Keratinocyte (primary cell): ENCODE measurements around the gene USP53. TPM values are rescaled to one million over a fixed set of nuclear protein-coding genes. Genes with fewer than 3 reads are reported as not detected.

Experiments used
- DNase-seq: peaks from one replicate; pipeline ENCODE4 v3.0.0-alpha.2; 2011; ENCODE audit warnings: low read depth, missing footprints, low spot score
- FAIRE-seq: peaks from 2 replicates; lab custom pipeline; 2011; peaks lifted over from hg19 to GRCh38; lab: Jason Lieb, UNC
- H2AFZ ChIP-seq: 2 replicates; pipeline ENCODE4 v1.6.0; 2012; ENCODE audit warnings: low read length, control low read depth, inconsistent platforms; ENCODE audit not compliant: control insufficient read depth
- H3K27ac ChIP-seq: 2 replicates; pipeline ENCODE4 v1.5.1; 2011; ENCODE audit warnings: low read length; ENCODE audit not compliant: control insufficient read depth, insufficient read depth
- H3K27me3 ChIP-seq: 3 replicates; pipeline ENCODE4 v1.6.0; 2011; ENCODE audit warnings: low read length; ENCODE audit not compliant: control insufficient read depth, insufficient read depth; ENCODE audit errors: extremely low read depth
- H3K36me3 ChIP-seq, 2 experiments: 2 replicates in 1 of 2; 3 replicates in 1 of 2; pipeline ENCODE4 v1.5.1; 2011; ENCODE audit warnings: low read length in 2 of 2, mild to moderate bottlenecking in 1 of 2; ENCODE audit not compliant: control insufficient read depth in 2 of 2, insufficient read depth in 2 of 2; ENCODE audit errors: extremely low read depth in 1 of 2
- H3K4me1 ChIP-seq: 3 replicates; pipeline ENCODE4 v1.5.1; 2011; ENCODE audit warnings: low read length; ENCODE audit not compliant: control insufficient read depth, insufficient read depth; ENCODE audit errors: extremely low read depth
- H3K4me2 ChIP-seq: 3 replicates; pipeline ENCODE4 v1.6.0; 2011; ENCODE audit warnings: low read depth, low read length; ENCODE audit not compliant: control insufficient read depth, insufficient read depth; ENCODE audit errors: extremely low read depth
- H3K4me3 ChIP-seq, 3 experiments: fragments of 200-600 bp in 1 of 3; sonication (generic) in 1 of 3; 2 replicates in 2 of 3; 3 replicates in 1 of 3; pipeline ENCODE4 v1.5.1; 2011 to 2016; ENCODE audit warnings: low read length in 3 of 3, mild to moderate bottlenecking in 3 of 3, control low read depth in 2 of 3, inconsistent platforms in 1 of 3, low read depth in 1 of 3, mixed read lengths in 1 of 3, mixed run types in 1 of 3, moderate library complexity in 1 of 3; ENCODE audit not compliant: control insufficient read depth in 2 of 3, insufficient read depth in 2 of 3; ENCODE audit errors: extremely low read depth in 1 of 3
- H3K79me2 ChIP-seq: 2 replicates; pipeline ENCODE4 v1.6.0; 2012; ENCODE audit warnings: low read length; ENCODE audit not compliant: control insufficient read depth, insufficient read depth
- H3K9ac ChIP-seq: 3 replicates; pipeline ENCODE4 v1.6.0; 2011; ENCODE audit warnings: low read length; ENCODE audit not compliant: control insufficient read depth, insufficient read depth; ENCODE audit errors: extremely low read depth
- H3K9me1 ChIP-seq: 3 replicates; pipeline ENCODE4 v1.6.0; 2011; ENCODE audit warnings: low read length; ENCODE audit not compliant: control insufficient read depth, insufficient read depth; ENCODE audit errors: extremely low read depth
- H3K9me3 ChIP-seq: 2 replicates; pipeline ENCODE4 v1.5.1; 2012; ENCODE audit warnings: low read depth, low read length; ENCODE audit not compliant: control insufficient read depth
- H4K20me1 ChIP-seq: 3 replicates; pipeline ENCODE4 v1.6.0; 2011; ENCODE audit warnings: low read length; ENCODE audit not compliant: control insufficient read depth, insufficient read depth; ENCODE audit errors: extremely low read depth
- CTCF ChIP-seq, 3 experiments: IDR thresholded peaks in 1 of 3; conservative IDR thresholded peaks in 1 of 3; optimal IDR thresholded peaks in 1 of 3; 2 replicates in 2 of 3; 3 replicates in 1 of 3; pipeline versions ENCODE3 to v1.5.1; 2011; ENCODE audit warnings: low read length in 3 of 3, mild to moderate bottlenecking in 3 of 3, moderate library complexity in 2 of 3, control low read depth in 1 of 3, inconsistent platforms in 1 of 3; ENCODE audit not compliant: insufficient read depth in 2 of 3; ENCODE audit errors: extremely low read depth in 1 of 3
- EZH2 ChIP-seq: IDR thresholded peaks from one replicate; pipeline ENCODE4 v1.6.1; 2012; ENCODE audit warnings: inconsistent platforms, mild to moderate bottlenecking, low read length, moderate library complexity
- dilution Hi-C: fragments of 300-500 bp; cut with MboI; formaldehyde crosslinking; loops from one replicate; pipeline ENCODE4 v1.7.0; 2020; ENCODE audit warnings: low sequenced_read_pairs; ENCODE audit not compliant: extremely low pct_ligation_motif_present
- polyA plus RNA-seq, 5 experiments: library from polyadenylated mRNA; depleted of rRNA in 3 of 5; stranded (reverse) in 3 of 5; stranded (forward) in 1 of 5; unstranded in 1 of 5; fragments of >200 nt; gene quantifications; 1 replicate in 1 of 5; 2 replicates in 3 of 5; 3 replicates in 1 of 5; pipeline versions ENCODE4 v1.2.1 to v1.2.3, GENCODE V29; 2011 to 2012; ENCODE audit warnings: missing spikeins in 2 of 5, low read depth in 1 of 5, low replicate concordance in 1 of 5

Gene USP53
- polyA plus RNA-seq, 1 donor (not counting 4 experiments of a cell fraction or from before 2014, with no cell fraction given): 29.0 TPM

DNA sequence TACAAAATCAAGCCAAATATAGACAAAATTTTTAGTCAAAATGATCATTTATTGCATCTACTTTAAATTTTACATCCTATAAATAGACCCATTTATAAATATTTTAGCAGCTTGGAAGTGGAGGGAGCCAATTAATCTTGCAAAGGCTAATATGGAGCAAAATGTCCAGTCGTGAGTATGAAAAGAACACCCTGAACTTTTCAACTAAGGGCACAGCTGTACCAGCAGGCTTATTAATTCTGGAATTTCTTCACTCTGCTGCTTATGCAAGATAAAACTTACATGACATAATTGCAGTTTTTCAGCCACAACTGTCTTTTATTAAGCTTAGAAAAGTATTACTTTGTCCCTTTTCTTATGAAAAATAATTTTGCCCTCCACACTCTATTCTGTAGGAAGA is 22.9 kb upstream of the USP53 start:
- dilution Hi-C loops: no loop called here
- DNase-seq: no peak
- no peaks in the 10 kb centered on the region for H4K20me1 ChIP-seq
- no peaks in the 10 kb centered on the region for H3K27me3 ChIP-seq
- no peaks in the 10 kb centered on the region for H3K9me1 ChIP-seq
- no peak overlapping the region for H3K4me2 ChIP-seq
- H3K9me3 ChIP-seq: no peaks in the 10 kb centered on the region
- TF ChIP-seq CTCF (optimal IDR thresholded peaks at IDR 0.05 in 1 of 3, IDR thresholded peaks at IDR 0.05 in 1 of 3, conservative IDR thresholded peaks at IDR 0.05 in 1 of 3; ENCODE audit: extremely low read depth in 1 of 3, insufficient read depth in 2 of 3, low read length in 3 of 3) (no peak), EZH2 (no peak)
- no peaks in the 10 kb centered on the region for H3K4me1 ChIP-seq
- no peak overlapping the region for H3K4me3 ChIP-seq
- H2AFZ ChIP-seq: no peak overlapping the region
- H3K36me3 ChIP-seq: no peaks in the 10 kb centered on the region
- H3K9ac ChIP-seq: no peak overlapping the region
- H3K27ac ChIP-seq: no peak overlapping the region
- no peak for FAIRE-seq
- H3K79me2 ChIP-seq: no peaks in the 10 kb centered on the region

DNA sequence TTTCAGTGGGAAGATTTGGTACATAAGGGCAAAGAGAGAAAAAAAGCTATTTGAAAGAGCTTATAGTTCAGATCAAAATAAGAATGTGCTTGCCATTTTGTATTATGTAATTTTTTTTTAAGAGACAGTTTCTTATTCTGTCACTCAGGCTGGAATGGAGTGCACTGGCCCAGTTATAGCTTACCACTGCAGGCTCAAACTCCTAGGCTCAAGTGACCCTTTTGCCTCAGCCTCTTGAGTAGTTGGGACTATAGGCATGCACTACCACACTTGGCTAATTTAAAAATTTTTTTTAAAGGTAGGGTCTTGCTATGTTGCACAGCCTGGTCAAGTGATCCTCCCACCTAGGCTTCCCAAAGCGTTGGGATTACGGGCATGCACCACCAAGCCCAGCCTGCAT is 22.2 kb upstream of the USP53 start:
- dilution Hi-C loops: no loop called here
- Histone ChIP-seq H3K36me3 (no peaks in the 10 kb centered on the region), H4K20me1 (no peaks in the 10 kb centered on the region), H3K9me3 (no peaks in the 10 kb centered on the region), H3K9me1 (no peaks in the 10 kb centered on the region), H3K27me3 (no peaks in the 10 kb centered on the region), H3K4me1 (no peaks in the 10 kb centered on the region), H2AFZ (no peak overlapping the region), H3K9ac (no peak overlapping the region), H3K27ac (no peak overlapping the region), H3K4me2 (no peak overlapping the region), H3K79me2 (no peaks in the 10 kb centered on the region), H3K4me3 (no peak overlapping the region)
- TF ChIP-seq CTCF (optimal IDR thresholded peaks at IDR 0.05 in 1 of 3, IDR thresholded peaks at IDR 0.05 in 1 of 3, conservative IDR thresholded peaks at IDR 0.05 in 1 of 3; ENCODE audit: extremely low read depth in 1 of 3, insufficient read depth in 2 of 3, low read length in 3 of 3): no peak
- TF ChIP-seq EZH2: no peak
- DNase-seq (no peak), FAIRE-seq (no peak)
